Measurements from ENCODE around the gene RANBP10. TPM values are rescaled to one million over a fixed set of nuclear protein-coding genes. Genes with fewer than 3 reads are reported as not detected.

The RANBP10 gene
- total and polyA plus RNA-seq, 10 of the 15 experiments (the other 5 are each of a cell fraction or from before 2014, with no cell fraction given), result 1.2 to 20.4 (median 10.8) TPM

GRCh38 chr16:67748834-67749233 lies 57.5 kb downstream of the RANBP10 start (continued):
- TF ChIP-seq, protein P1, sequence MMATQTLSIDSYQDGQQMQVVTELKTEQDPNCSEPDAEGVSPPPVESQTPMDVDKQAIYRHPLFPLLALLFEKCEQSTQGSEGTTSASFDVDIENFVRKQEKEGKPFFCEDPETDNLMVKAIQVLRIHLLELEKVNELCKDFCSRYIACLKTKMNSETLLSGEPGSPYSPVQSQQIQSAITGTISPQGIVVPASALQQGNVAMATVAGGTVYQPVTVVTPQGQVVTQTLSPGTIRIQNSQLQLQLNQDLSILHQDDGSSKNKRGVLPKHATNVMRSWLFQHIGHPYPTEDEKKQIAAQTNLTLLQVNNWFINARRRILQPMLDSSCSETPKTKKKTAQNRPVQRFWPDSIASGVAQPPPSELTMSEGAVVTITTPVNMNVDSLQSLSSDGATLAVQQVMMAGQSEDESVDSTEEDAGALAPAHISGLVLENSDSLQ (IDR thresholded peaks at IDR 0.05), result no peak

DNA sequence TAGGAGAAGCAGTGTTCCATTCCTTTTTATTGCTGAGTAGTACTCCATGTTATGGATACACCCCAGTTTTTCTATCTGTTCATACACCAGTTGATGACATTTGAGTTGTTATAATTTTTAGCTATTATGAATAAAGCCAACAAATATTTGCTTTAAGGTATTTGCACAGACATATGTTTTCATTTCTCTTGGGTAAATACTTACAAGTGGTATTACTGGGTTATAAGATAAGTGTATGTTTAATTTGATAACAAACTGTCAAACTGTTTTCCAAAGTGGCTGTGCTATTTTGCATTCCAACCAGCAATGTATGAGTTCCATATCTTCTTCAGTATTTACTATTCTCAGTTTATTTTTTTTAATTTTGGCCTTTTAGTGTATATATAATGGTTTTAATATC lies 59.5 kb downstream of the RANBP10 start:
- FAIRE-seq (no peak), ATAC-seq (no peak), DNase-seq (ENCODE audit: low read depth, low spot score) (no peak)
- no peaks in the 10 kb centered on the region for H4K20me1 ChIP-seq (ENCODE audit: control insufficient read depth, insufficient read depth)
- ChIA-PET CTCF (interaction anchor here (0.6 kb wide), 1 partner anchor 1455 kb away, joined by 3 read pairs; no protein-coding TSS in a partner anchor), RAD21 (ENCODE audit: unreplicated experiment) (no interaction called here), POLR2A (no interaction called here), SMC1A (ENCODE audit: uncharacterized antibody, unreplicated experiment) (no interaction called here)
- no peaks in the 10 kb centered on the region for H3K9me3 ChIP-seq (replicated peaks; ENCODE audit: control insufficient read depth, insufficient read depth, low read length)
- H3K4me2 ChIP-seq (ENCODE audit: control insufficient read depth, insufficient read depth), result no peak overlapping the region
- peaks cover 5% of the 10 kb centered on the region for H3K79me2 ChIP-seq (ENCODE audit: control insufficient read depth, insufficient read depth, low read length)
- peaks cover 7 to 18% of the 10 kb centered on the region in 2 experiments; a peak in 3 of 4 replicates for H3K36me3 ChIP-seq (ENCODE audit: control insufficient read depth in 2 of 2, insufficient read depth in 2 of 2, low read length in 1 of 2)
- H3K4me3 ChIP-seq, result no peak overlapping the region
- no peaks in the 10 kb centered on the region for H3K27me3 ChIP-seq (replicated peaks in 1 of 2; ENCODE audit: control insufficient read depth in 2 of 2, insufficient read depth in 2 of 2, low read length in 1 of 2)
- intact Hi-C loops (cut with micrococcal nuclease; ENCODE audit: unreplicated experiment) (no loop called here), in situ Hi-C loops (cut with MboI) (no loop called here)
- no peak overlapping the region for H3K27ac ChIP-seq (ENCODE audit: control insufficient read depth, insufficient read depth)
- no peak for TF ChIP-seq GABPA (IDR thresholded peaks at IDR 0.05; ENCODE audit: low read depth)
- no peak overlapping the region for H3K9ac ChIP-seq (ENCODE audit: control insufficient read depth, insufficient read depth, low read length)
- TSS peak; percentile 37 for BruUV-seq (replicated peaks)
- no peak overlapping the region for H2AFZ ChIP-seq (ENCODE audit: control insufficient read depth, low read depth, low read length)
- peaks cover 28% of the 10 kb centered on the region for H3K4me1 ChIP-seq (ENCODE audit: control insufficient read depth, insufficient read depth, low read length)

DNA sequence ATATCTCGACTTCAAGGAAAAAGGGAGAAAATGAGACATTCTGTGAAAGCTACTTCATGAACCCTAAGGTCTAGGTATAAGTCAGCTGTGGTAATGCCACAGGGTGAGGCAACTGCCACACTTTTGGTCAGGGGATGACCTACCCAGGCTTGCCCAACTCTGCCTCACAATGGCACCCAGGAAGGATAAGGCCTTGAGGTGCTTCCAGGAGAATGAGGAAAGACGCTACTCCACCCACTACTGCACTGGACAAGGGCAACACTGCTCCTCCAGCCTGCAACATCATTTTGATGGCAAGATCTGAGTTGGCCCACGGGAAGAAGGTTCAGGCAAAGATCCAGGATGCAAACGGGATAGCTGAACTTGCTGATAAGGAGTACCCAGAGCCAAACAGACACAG lies 65.2 kb downstream of the RANBP10 start:
- H3K27ac ChIP-seq (ENCODE audit: control insufficient read depth, insufficient read depth), result no peak overlapping the region
- BruUV-seq (replicated peaks), result no TSS peak
- FAIRE-seq (no peak), ATAC-seq (no peak), DNase-seq (ENCODE audit: low read depth, low spot score) (no peak)
- CTCF ChIA-PET, result no interaction called here
- intact Hi-C loops (cut with micrococcal nuclease; ENCODE audit: unreplicated experiment), result no loop called here
- H3K27me3 ChIP-seq (replicated peaks in 1 of 2; ENCODE audit: control insufficient read depth in 2 of 2, insufficient read depth in 2 of 2, low read length in 1 of 2), result no peaks in the 10 kb centered on the region
- no peaks in the 10 kb centered on the region for H3K79me2 ChIP-seq (ENCODE audit: control insufficient read depth, insufficient read depth, low read length)
- H3K9me3 ChIP-seq (replicated peaks; ENCODE audit: control insufficient read depth, insufficient read depth, low read length), result no peaks in the 10 kb centered on the region
- H3K4me3 ChIP-seq, result no peak overlapping the region
- RAD21 ChIA-PET (ENCODE audit: unreplicated experiment), result no interaction called here
- no peak for TF ChIP-seq HDGF (IDR thresholded peaks at IDR 0.05)
- no peak for TF ChIP-seq ZNF207 (IDR thresholded peaks at IDR 0.05; ENCODE audit: borderline replicate concordance)
- no peak for TF ChIP-seq RAD51 (IDR thresholded peaks at IDR 0.05)
- TF ChIP-seq USF2 (IDR thresholded peaks at IDR 0.05; ENCODE audit: borderline replicate concordance, low read depth, low read length), result no peak
- TF ChIP-seq POU2F2 (IDR thresholded peaks at IDR 0.05; ENCODE audit: borderline replicate concordance, low read depth, low read length), result no peak
- no peak for TF ChIP-seq IKZF2 (IDR thresholded peaks at IDR 0.05)
- TF ChIP-seq KDM1A (IDR thresholded peaks at IDR 0.05; ENCODE audit: borderline replicate concordance), result no peak
- no peak for TF ChIP-seq ZNF384 (IDR thresholded peaks at IDR 0.05; ENCODE audit: borderline replicate concordance, low read depth, low read length)
- no peaks in the 10 kb centered on the region for H3K4me1 ChIP-seq (ENCODE audit: control insufficient read depth, insufficient read depth, low read length)
- 98% methylated on average over 4 of the region's 4 CpGs for whole genome bisulfite sequencing (ENCODE audit: insufficient coverage, insufficient replicate concordance, low lambda C conversion rate, missing lambda C conversion rate)
- H3K4me2 ChIP-seq (ENCODE audit: control insufficient read depth, insufficient read depth), result no peak overlapping the region
- H4K20me1 ChIP-seq (ENCODE audit: control insufficient read depth, insufficient read depth), result no peaks in the 10 kb centered on the region
- no peak overlapping the region for H3K9ac ChIP-seq (ENCODE audit: control insufficient read depth, insufficient read depth, low read length)
- H3K36me3 ChIP-seq (ENCODE audit: control insufficient read depth in 2 of 2, insufficient read depth in 2 of 2, low read length in 1 of 2), result peaks cover 10 to 20% of the 10 kb centered on the region in 2 experiments; a peak in 3 of 4 replicates
- in situ Hi-C loops (cut with MboI), result no loop called here
- SMC1A ChIA-PET (ENCODE audit: uncharacterized antibody, unreplicated experiment), result no interaction called here
- H2AFZ ChIP-seq (ENCODE audit: control insufficient read depth, low read depth, low read length), result no peak overlapping the region
- POLR2A ChIA-PET, result no interaction called here
